H1 (cell line): ENCODE results near the gene ZNF555. TPM values are rescaled to one million over a fixed set of nuclear protein-coding genes. Genes with fewer than 3 reads are reported as not detected.

Experiments used
- CTCF ChIA-PET: fragments of 300-600 bp; sonication (Branson Sonifier 250); formaldehyde crosslinking; loops from one replicate; lab custom pipeline; 2021; ENCODE audit not compliant: partially characterized antibody; lab: Charles Lee
- POLR2A ChIA-PET: fragments of 300-600 bp; sonication (Branson Sonifier 250); formaldehyde crosslinking; loops from one replicate; lab custom pipeline; 2021; ENCODE audit warnings: inconsistent platforms; ENCODE audit not compliant: partially characterized antibody; lab: Charles Lee
- DNase-seq, 2 experiments: peaks; one replicate each; pipeline versions ENCODE4 v3.0.0 to v3.0.0-alpha.2; 2010 to 2022; ENCODE audit warnings: low spot score in 2 of 2, low read depth in 1 of 2, mixed read lengths in 1 of 2
- FAIRE-seq: peaks from 2 replicates; lab custom pipeline; 2011; peaks lifted over from hg19 to GRCh38; lab: Jason Lieb, UNC
- H2AFZ ChIP-seq: 2 replicates; pipeline ENCODE4 v1.8.1; 2012; ENCODE audit warnings: low read length, inconsistent platforms
- H2AK5ac ChIP-seq: 2 replicates; pipeline ENCODE4 v1.6.1; 2013; ENCODE audit warnings: low read depth, low read length
- H2BK120ac ChIP-seq: replicated peaks from 2 replicates; pipeline ENCODE3; 2013; ENCODE audit warnings: low read depth, low read length, inconsistent platforms
- H2BK12ac ChIP-seq: 2 replicates; pipeline ENCODE4 v1.6.1; 2013; ENCODE audit warnings: low read depth, low read length
- H2BK15ac ChIP-seq: 2 replicates; pipeline ENCODE4 v1.6.1; 2013; ENCODE audit warnings: low read length
- H2BK20ac ChIP-seq: 2 replicates; pipeline ENCODE4 v1.6.1; 2013; ENCODE audit warnings: low read length
- H2BK5ac ChIP-seq: 2 replicates; pipeline ENCODE4 v1.6.1; 2013; ENCODE audit warnings: low read depth, low read length
- H3K14ac ChIP-seq: 2 replicates; pipeline ENCODE4 v1.6.1; 2013; ENCODE audit warnings: inconsistent platforms; ENCODE audit not compliant: insufficient read length
- H3K18ac ChIP-seq: 2 replicates; pipeline ENCODE4 v1.6.1; 2013; ENCODE audit warnings: low read length; ENCODE audit errors: extremely low read depth
- H3K23ac ChIP-seq: 2 replicates; pipeline ENCODE4 v1.6.1; 2013; ENCODE audit warnings: inconsistent platforms; ENCODE audit not compliant: insufficient read length
- H3K23me2 ChIP-seq: 2 replicates; pipeline ENCODE4 v1.6.1; 2013; ENCODE audit warnings: low read depth, low read length
- H3K27ac ChIP-seq: 2 replicates; pipeline ENCODE4 v1.6.1; 2011; ENCODE audit warnings: low read depth, low read length, inconsistent platforms
- H3K27me3 ChIP-seq, 4 experiments: replicated peaks in 1 of 4; 1 replicate in 1 of 4; 2 replicates in 3 of 4; pipeline versions ENCODE4 v1.6.1 to v1.8.1; 2011 to 2013; ENCODE audit warnings: low read length in 3 of 4, mild to moderate bottlenecking in 3 of 4, inconsistent platforms in 2 of 4, mixed read lengths in 2 of 4, moderate library complexity in 1 of 4; ENCODE audit not compliant: control insufficient read depth in 3 of 4, insufficient read depth in 3 of 4; ENCODE audit errors: extremely low read depth in 1 of 4
- H3K36me3 ChIP-seq, 4 experiments: 2 replicates each; pipeline versions ENCODE4 v1.6.1 to v1.8.1; 2011 to 2013; ENCODE audit warnings: mild to moderate bottlenecking in 4 of 4, low read length in 3 of 4, moderate library complexity in 2 of 4, control low read depth in 1 of 4, inconsistent platforms in 1 of 4; ENCODE audit not compliant: insufficient read depth in 4 of 4, control insufficient read depth in 2 of 4
- H3K4ac ChIP-seq: replicated peaks from 2 replicates; pipeline ENCODE3; 2013; ENCODE audit warnings: low read length, low read depth, mixed read lengths, inconsistent platforms; ENCODE audit not compliant: insufficient read length
- H3K4me1 ChIP-seq, 4 experiments: replicated peaks in 1 of 4; 1 replicate in 1 of 4; 2 replicates in 3 of 4; pipeline versions ENCODE4 v1.6.1 to v1.8.1; 2011 to 2013; ENCODE audit warnings: low read length in 3 of 4, inconsistent platforms in 2 of 4, mixed read lengths in 1 of 4; ENCODE audit not compliant: insufficient read depth in 4 of 4, control insufficient read depth in 3 of 4
- H3K4me2 ChIP-seq, 2 experiments: 2 replicates each; pipeline versions ENCODE4 v1.6.1 to v1.8.1; 2011 to 2013; ENCODE audit warnings: low read depth in 2 of 2, low read length in 2 of 2, control low read depth in 1 of 2, inconsistent platforms in 1 of 2, mild to moderate bottlenecking in 1 of 2; ENCODE audit not compliant: insufficient read depth in 1 of 2
- H3K4me3 ChIP-seq, 4 experiments: fragments of 200-600, 300-600 bp in 1 of 4; sonication (generic), shearing (Covaris generic), sonication (Bioruptor Twin) in 1 of 4; 2 replicates each; pipeline versions ENCODE4 v1.5.1 to v1.8.1; 2011 to 2016; ENCODE audit warnings: low read length in 4 of 4, low read depth in 3 of 4, control low read depth in 2 of 4, inconsistent platforms in 2 of 4, mild to moderate bottlenecking in 2 of 4, mixed read lengths in 1 of 4, moderate library complexity in 1 of 4; ENCODE audit not compliant: insufficient read depth in 2 of 4; ENCODE audit errors: extremely low read depth in 1 of 4
- H3K56ac ChIP-seq: replicated peaks from 2 replicates; pipeline ENCODE3; 2013; ENCODE audit warnings: low read depth, mild to moderate bottlenecking, mixed read lengths, low read length, inconsistent platforms; ENCODE audit not compliant: insufficient read length
- H3K79me1 ChIP-seq: 2 replicates; pipeline ENCODE4 v1.6.1; 2013; ENCODE audit warnings: low read depth, low read length, control low read depth
- H3K79me2 ChIP-seq, 2 experiments: 2 replicates each; pipeline versions ENCODE4 v1.6.1 to v1.8.1; 2012 to 2013; ENCODE audit warnings: low read length in 2 of 2, mild to moderate bottlenecking in 2 of 2, inconsistent platforms in 1 of 2; ENCODE audit not compliant: insufficient read depth in 2 of 2, control insufficient read depth in 1 of 2
- H3K9ac ChIP-seq, 4 experiments: replicated peaks in 1 of 4; 1 replicate in 1 of 4; 2 replicates in 3 of 4; pipeline versions ENCODE4 v1.6.1 to v1.8.1; 2011 to 2013; ENCODE audit warnings: low read depth in 3 of 4, low read length in 3 of 4, control low read depth in 2 of 4, mild to moderate bottlenecking in 2 of 4, moderate library complexity in 2 of 4, inconsistent platforms in 1 of 4; ENCODE audit errors: extremely low read depth in 1 of 4
- H3K9me3 ChIP-seq, 2 experiments: 2 replicates each; pipeline versions ENCODE4 v1.6.1 to v1.8.1; 2012 to 2013; ENCODE audit warnings: mild to moderate bottlenecking in 2 of 2, moderate library complexity in 2 of 2, control low read depth in 1 of 2, inconsistent platforms in 1 of 2, low read depth in 1 of 2, low read length in 1 of 2, mixed read lengths in 1 of 2; ENCODE audit not compliant: insufficient read depth in 2 of 2
- H4K20me1 ChIP-seq, 2 experiments: replicated peaks in 1 of 2; 2 replicates each; pipeline versions ENCODE3 to v1.8.1; 2011 to 2013; ENCODE audit warnings: inconsistent platforms in 2 of 2, low read length in 2 of 2, mild to moderate bottlenecking in 1 of 2; ENCODE audit not compliant: insufficient read depth in 2 of 2, control insufficient read depth in 1 of 2
- H4K5ac ChIP-seq: 2 replicates; pipeline ENCODE4 v1.6.1; 2013; ENCODE audit warnings: low read length, low read depth, mixed read lengths, inconsistent platforms; ENCODE audit not compliant: insufficient read length
- H4K8ac ChIP-seq: 2 replicates; pipeline ENCODE4 v1.8.0; 2013; ENCODE audit warnings: mild to moderate bottlenecking, moderate library complexity, low read length, inconsistent platforms; ENCODE audit not compliant: insufficient read depth; ENCODE audit errors: extremely low read depth
- H4K91ac ChIP-seq: replicated peaks from 2 replicates; pipeline ENCODE3; 2013; ENCODE audit warnings: low read length, mixed read lengths, inconsistent platforms; ENCODE audit not compliant: insufficient read length
- BACH1 ChIP-seq: IDR thresholded peaks from 2 replicates; pipeline ENCODE4 v1.6.1; 2012; ENCODE audit warnings: low read length, improper control_type of control experiment
- BRCA1 ChIP-seq: IDR thresholded peaks from 2 replicates; pipeline ENCODE4 v1.6.1; 2012; ENCODE audit warnings: low read depth, low read length, improper control_type of control experiment
- HDAC6 ChIP-seq: IDR thresholded peaks from one replicate; pipeline ENCODE4 v1.7.1; 2012; ENCODE audit warnings: low read depth, mild to moderate bottlenecking, inconsistent platforms, low read length, moderate library complexity
- RBBP5 ChIP-seq: IDR thresholded peaks from 2 replicates; pipeline ENCODE4 v1.7.1; 2012; ENCODE audit warnings: low read depth, mild to moderate bottlenecking, inconsistent platforms, low read length, moderate library complexity, borderline replicate concordance
- RXRA ChIP-seq: IDR thresholded peaks from 2 replicates; pipeline ENCODE4 v1.6.1; 2011; ENCODE audit warnings: low read depth, mild to moderate bottlenecking, low read length, moderate library complexity; ENCODE audit not compliant: insufficient read depth
- SIN3A ChIP-seq, 2 experiments: IDR thresholded peaks in 1 of 2; conservative IDR thresholded peaks in 1 of 2; 2 replicates each; pipeline ENCODE4 v1.6.1; 2011 to 2012; ENCODE audit warnings: low read length in 2 of 2, improper control_type of control experiment in 1 of 2, low read depth in 1 of 2, mild to moderate bottlenecking in 1 of 2
- SIX5 ChIP-seq: IDR thresholded peaks from 2 replicates; pipeline ENCODE4 v1.6.1; 2011; ENCODE audit warnings: mild to moderate bottlenecking, low read depth, low read length
- SP1 ChIP-seq: IDR thresholded peaks from 2 replicates; pipeline ENCODE4 v1.6.1; 2011; ENCODE audit warnings: low read depth, low read length
- TAF1 ChIP-seq: IDR thresholded peaks from 2 replicates; pipeline ENCODE4 v1.6.1; 2011; ENCODE audit warnings: mild to moderate bottlenecking, low read depth, low read length
- USF2 ChIP-seq: IDR thresholded peaks from 2 replicates; pipeline ENCODE4 v1.6.1; 2011; ENCODE audit warnings: low read length, improper control_type of control experiment
- WGBS, 2 experiments: shearing (Covaris generic) in 1 of 2; methylation state at CpG; one replicate each; pipeline versions ENCODE4 v1.1.6 to v1.1.7; 2013 to 2015; ENCODE audit warnings: low lambda C conversion rate in 2 of 2, mixed read lengths in 2 of 2, inconsistent platforms in 1 of 2, low coverage in 1 of 2, missing lambda C conversion rate in 1 of 2; ENCODE audit not compliant: insufficient replicate concordance in 2 of 2, insufficient coverage in 1 of 2, insufficient read length in 1 of 2; ENCODE audit errors: extremely low coverage in 1 of 2, missing lambda C conversion rate in 1 of 2; 5-methylcytosine and 5-hydroxymethylcytosine counted together
- polyA plus RNA-seq, 7 experiments: library from polyadenylated mRNA; depleted of rRNA in 3 of 7; stranded (reverse) in 5 of 7; unstranded in 2 of 7; fragments of >200 nt in 5 of 7; fragments of 200-250 nt in 2 of 7; gene quantifications; 1 replicate in 5 of 7; 2 replicates in 1 of 7; 4 replicates in 1 of 7; pipeline versions ENCODE4 v1.2.1 to v1.2.3, GENCODE V29; 2011 to 2013; ENCODE audit warnings: missing spikeins in 2 of 7, mixed read lengths in 2 of 7
- total RNA-seq: library from RNA; stranded (reverse); fragmentation: NEBNext Ultra II Directional; extraction: Animal tissue kit (Norgen Biotek cat#: 25700); gene quantifications from 2 replicates; pipeline ENCODE4 v1.2.1, GENCODE V29; 2021

The ZNF555 gene
- total and polyA plus RNA-seq, 2 of the 8 experiments (the other 6 are each of a cell fraction or from before 2014, with no cell fraction given) = 1.6 to 5.7 TPM

GRCh38 chr19:2905918-2906519 lies 64.7 kb downstream of the ZNF555 start:
- FAIRE-seq = no peak
- H3K56ac ChIP-seq = no peak overlapping the region

More at GRCh38 chr19:2905918-2906519, 64.7 kb downstream of the ZNF555 start:
- Histone ChIP-seq H3K27ac (no peak overlapping the region), H3K4me3 (no peak overlapping the region), H3K14ac (no peak overlapping the region), H3K18ac (no peak overlapping the region), H3K36me3 (no peaks in the 10 kb centered on the region; a peak in 1 of 8 replicates), H3K27me3 (no peaks in the 10 kb centered on the region), H2BK120ac (no peak overlapping the region), H3K9me3 (no peaks in the 10 kb centered on the region), H4K8ac (no peak overlapping the region), H2BK12ac (no peak overlapping the region), H3K4me1 (peaks cover 3 to 5% (median 4%) of the 10 kb centered on the region in 4 experiments; a peak in 4 of 7 replicates), H3K23ac (no peak overlapping the region), H4K91ac (no peak overlapping the region), H3K79me1 (peaks cover 16% of the 10 kb centered on the region), H3K23me2 (0 out of 2 replicates have a peak, but pooled peaks cover 2% of the 10 kb centered on the region), H4K20me1 (peaks cover 2 to 7% of the 10 kb centered on the region in 2 experiments), H3K79me2 (peaks cover 0 to 60% of the 10 kb centered on the region in 2 experiments; a peak in 3 of 4 replicates), H3K4ac (no peak overlapping the region), H2AK5ac (no peak overlapping the region), H2BK5ac (peak overlapping the region; percentile 21; the same call in 1 of the 2 replicates), H2BK20ac (no peak overlapping the region), H4K5ac (no peak overlapping the region), H3K4me2 (no peak overlapping the region), H2BK15ac (no peak overlapping the region), H2AFZ (no peak overlapping the region), H3K9ac (no peak overlapping the region)
- TF ChIP-seq TAF1 (no peak), BRCA1 (no peak), SP1 (no peak), SIX5 (no peak), RBBP5 (no peak), HDAC6 (no peak), SIN3A (conservative IDR thresholded peaks at IDR 0.05 in 1 of 2, IDR thresholded peaks at IDR 0.05 in 1 of 2; ENCODE audit: low read depth in 1 of 2, low read length in 2 of 2) (no peak), RXRA (no peak), BACH1 (no peak), USF2 (no peak)
- ChIA-PET POLR2A (interaction anchor here (0.5 kb wide), 1 partner anchor 10 kb away, joined by 4 read pairs; no protein-coding TSS in a partner anchor), CTCF (interaction anchor here (1.6 kb wide), 1 partner anchor 22 kb away, joined by 3 read pairs; no protein-coding TSS in a partner anchor)
- no peak for DNase-seq
- WGBS, 2 experiments = 91% methylated on average over 11 of the region's 11 CpGs; no CpG with 5 or more reads in 1 of the 2 experiments
